Measurements from ENCODE around the gene RTF2. TPM values are rescaled to one million over a fixed set of nuclear protein-coding genes. Genes with fewer than 3 reads are reported as not detected.

Gene RTF2
- total RNA-seq, 1 donor from 2014 or later, result 66.3 TPM

DNA sequence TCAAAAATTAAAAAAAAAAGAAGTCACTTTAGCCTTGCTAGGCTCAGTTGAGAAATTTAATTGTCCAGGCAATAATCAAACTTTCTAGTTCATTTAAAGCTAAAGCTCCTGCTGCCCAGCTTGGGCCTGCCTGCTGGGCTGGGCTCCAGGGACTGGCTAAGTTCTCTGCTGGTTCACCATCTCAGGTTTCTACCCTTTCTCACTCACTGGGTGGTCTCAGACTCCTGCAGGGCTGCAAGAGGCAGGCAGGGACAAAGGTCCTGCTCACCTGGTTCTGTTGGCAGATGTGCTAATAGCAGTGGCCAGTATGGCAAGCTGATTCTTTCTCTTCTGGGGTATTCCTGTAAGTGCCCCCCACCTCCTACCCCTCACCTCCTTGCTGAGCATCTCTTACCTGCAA lies 21.2 kb upstream of the RTF2 start:
- TF ChIP-seq, protein P1, sequence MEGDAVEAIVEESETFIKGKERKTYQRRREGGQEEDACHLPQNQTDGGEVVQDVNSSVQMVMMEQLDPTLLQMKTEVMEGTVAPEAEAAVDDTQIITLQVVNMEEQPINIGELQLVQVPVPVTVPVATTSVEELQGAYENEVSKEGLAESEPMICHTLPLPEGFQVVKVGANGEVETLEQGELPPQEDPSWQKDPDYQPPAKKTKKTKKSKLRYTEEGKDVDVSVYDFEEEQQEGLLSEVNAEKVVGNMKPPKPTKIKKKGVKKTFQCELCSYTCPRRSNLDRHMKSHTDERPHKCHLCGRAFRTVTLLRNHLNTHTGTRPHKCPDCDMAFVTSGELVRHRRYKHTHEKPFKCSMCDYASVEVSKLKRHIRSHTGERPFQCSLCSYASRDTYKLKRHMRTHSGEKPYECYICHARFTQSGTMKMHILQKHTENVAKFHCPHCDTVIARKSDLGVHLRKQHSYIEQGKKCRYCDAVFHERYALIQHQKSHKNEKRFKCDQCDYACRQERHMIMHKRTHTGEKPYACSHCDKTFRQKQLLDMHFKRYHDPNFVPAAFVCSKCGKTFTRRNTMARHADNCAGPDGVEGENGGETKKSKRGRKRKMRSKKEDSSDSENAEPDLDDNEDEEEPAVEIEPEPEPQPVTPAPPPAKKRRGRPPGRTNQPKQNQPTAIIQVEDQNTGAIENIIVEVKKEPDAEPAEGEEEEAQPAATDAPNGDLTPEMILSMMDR (IDR thresholded peaks at IDR 0.05; ENCODE audit: partially characterized antibody, unreplicated experiment), result no peak
- no peak for DNase-seq
- H3K36me3 Mint-ChIP-seq (ENCODE audit: unreplicated experiment), result no peaks in the 10 kb centered on the region
- H3K27me3 Mint-ChIP-seq (ENCODE audit: unreplicated experiment), result no peaks in the 10 kb centered on the region
- H3K4me1 Mint-ChIP-seq (ENCODE audit: low read depth, unreplicated experiment), result no peaks in the 10 kb centered on the region
- H3K9me3 Mint-ChIP-seq (ENCODE audit: unreplicated experiment), result peaks cover 3% of the 10 kb centered on the region
- no peak overlapping the region for H3K27ac Mint-ChIP-seq (ENCODE audit: unreplicated experiment)
- no peak overlapping the region for H3K4me3 Mint-ChIP-seq (ENCODE audit: unreplicated experiment)

DNA sequence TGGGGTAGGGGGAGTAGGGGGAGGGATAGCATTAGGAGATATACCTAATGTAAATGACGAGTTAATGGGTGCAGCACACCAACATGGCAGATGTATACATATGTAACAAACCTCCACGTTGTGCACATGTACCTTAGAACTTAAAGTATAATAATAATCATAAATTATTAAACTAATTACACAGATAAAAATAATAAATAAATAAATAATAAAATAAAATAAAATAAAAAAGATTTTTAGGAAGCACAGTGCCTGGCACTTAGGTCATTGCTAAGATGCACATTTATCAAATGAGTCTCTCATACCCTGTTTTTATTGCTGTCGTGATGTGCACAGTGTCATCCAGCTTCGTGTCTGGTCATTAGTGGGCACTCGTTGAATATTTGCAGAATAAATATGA lies 19.0 kb upstream of the RTF2 start:
- Mint-ChIP-seq H3K4me3 (ENCODE audit: unreplicated experiment) (no peak overlapping the region), H3K27ac (ENCODE audit: unreplicated experiment) (no peak overlapping the region)

DNA sequence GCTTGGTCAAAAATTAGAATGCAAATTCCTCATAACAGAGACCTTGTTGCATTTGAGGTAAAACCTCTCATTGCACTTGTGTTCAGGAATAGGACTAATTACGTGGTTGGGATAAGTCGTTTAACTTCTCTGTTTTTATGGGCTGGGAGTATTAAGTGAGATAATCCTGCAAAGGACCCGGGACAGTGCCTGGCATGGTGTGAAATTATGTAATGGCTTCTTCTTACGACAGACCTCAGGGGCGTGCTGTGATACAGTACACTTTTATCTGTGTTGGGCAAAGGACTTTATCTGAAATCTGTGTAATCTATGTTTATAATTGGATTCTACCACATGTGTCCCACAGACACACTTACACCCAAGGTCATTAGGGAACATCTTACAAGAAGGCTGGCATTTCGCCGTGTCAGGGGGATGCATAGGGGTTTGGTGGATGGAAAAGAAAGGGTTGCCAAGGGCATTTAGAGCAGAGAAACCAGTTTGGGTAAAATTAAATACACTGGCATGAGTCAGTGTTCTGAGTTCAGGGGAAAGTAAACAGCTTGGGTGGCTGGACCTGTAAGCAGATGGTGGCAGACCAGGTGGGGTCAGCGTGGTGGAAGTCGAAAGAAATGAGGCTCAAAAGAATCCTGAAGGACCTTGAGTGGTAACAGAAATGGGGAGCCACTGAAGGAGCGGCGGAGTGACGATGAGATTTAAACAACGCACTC lies 17.2 kb upstream of the RTF2 start:
- peaks cover 3% of the 10 kb centered on the region for H3K9me3 Mint-ChIP-seq (ENCODE audit: unreplicated experiment)
- TF ChIP-seq, protein P1 (IDR thresholded peaks at IDR 0.05; ENCODE audit: partially characterized antibody, unreplicated experiment), result no peak
- no peaks in the 10 kb centered on the region for H3K27me3 Mint-ChIP-seq (ENCODE audit: unreplicated experiment)
- H3K4me1 Mint-ChIP-seq (ENCODE audit: low read depth, unreplicated experiment), result no peaks in the 10 kb centered on the region
- H3K27ac Mint-ChIP-seq (ENCODE audit: unreplicated experiment), result no peak overlapping the region
- H3K4me3 Mint-ChIP-seq (ENCODE audit: unreplicated experiment), result no peak overlapping the region
- no peaks in the 10 kb centered on the region for H3K36me3 Mint-ChIP-seq (ENCODE audit: unreplicated experiment)
- no peak for DNase-seq

More for the DNA sequence above, 19.0 kb upstream of the RTF2 start:
- TF ChIP-seq, protein P1 (IDR thresholded peaks at IDR 0.05; ENCODE audit: partially characterized antibody, unreplicated experiment), result no peak
- no peak for DNase-seq
- H3K36me3 Mint-ChIP-seq (ENCODE audit: unreplicated experiment), result no peaks in the 10 kb centered on the region
- H3K9me3 Mint-ChIP-seq (ENCODE audit: unreplicated experiment), result peaks cover 3% of the 10 kb centered on the region
- no peaks in the 10 kb centered on the region for H3K4me1 Mint-ChIP-seq (ENCODE audit: low read depth, unreplicated experiment)
- no peaks in the 10 kb centered on the region for H3K27me3 Mint-ChIP-seq (ENCODE audit: unreplicated experiment)

DNA sequence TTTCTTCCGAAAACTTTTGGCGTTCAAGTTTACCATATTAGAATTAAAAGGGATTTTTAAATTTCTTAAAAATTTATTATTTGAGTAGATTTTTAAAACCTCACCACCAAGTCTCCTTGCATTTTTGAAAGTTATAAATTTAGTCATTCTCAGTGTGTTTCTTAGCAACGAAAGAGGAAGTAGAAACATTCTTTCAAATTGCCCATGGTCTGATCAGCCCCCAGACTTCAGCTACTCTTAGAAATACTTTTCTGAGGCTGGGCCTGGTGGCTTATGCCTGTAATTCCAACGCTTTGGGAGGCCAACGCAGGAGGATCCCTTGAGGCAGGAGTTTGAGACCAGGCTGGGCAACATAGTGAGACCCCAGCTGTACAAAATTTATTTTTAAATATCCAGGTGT lies 15.1 kb upstream of the RTF2 start:
- no peak for DNase-seq
- no peaks in the 10 kb centered on the region for H3K27me3 Mint-ChIP-seq (ENCODE audit: unreplicated experiment)
- no peak overlapping the region for H3K4me3 Mint-ChIP-seq (ENCODE audit: unreplicated experiment)
- peaks cover 3% of the 10 kb centered on the region for H3K9me3 Mint-ChIP-seq (ENCODE audit: unreplicated experiment)
- TF ChIP-seq, protein P1 (IDR thresholded peaks at IDR 0.05; ENCODE audit: partially characterized antibody, unreplicated experiment), result no peak
- H3K36me3 Mint-ChIP-seq (ENCODE audit: unreplicated experiment), result no peaks in the 10 kb centered on the region
- no peaks in the 10 kb centered on the region for H3K4me1 Mint-ChIP-seq (ENCODE audit: low read depth, unreplicated experiment)
- H3K27ac Mint-ChIP-seq (ENCODE audit: unreplicated experiment), result no peak overlapping the region

DNA sequence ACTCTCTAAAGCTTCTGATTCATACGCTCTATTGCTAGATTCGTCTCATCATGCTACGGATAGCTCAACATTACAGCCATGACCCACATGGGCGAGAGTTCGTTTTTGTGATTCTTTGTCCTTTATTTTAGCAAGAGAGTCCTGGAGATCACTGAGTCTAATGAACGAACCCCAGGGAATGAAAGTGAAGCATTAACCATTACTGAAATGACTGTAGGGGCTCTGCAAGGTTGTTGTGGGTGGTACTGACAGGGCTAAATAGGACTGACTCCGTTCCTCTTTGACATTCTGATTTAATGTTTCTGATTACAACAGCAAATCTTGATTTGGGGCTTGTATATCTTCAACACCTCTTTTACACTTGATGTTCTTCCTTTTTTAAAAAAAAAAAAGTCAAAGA lies 13.7 kb upstream of the RTF2 start:
- no peak overlapping the region for H3K27ac Mint-ChIP-seq (ENCODE audit: unreplicated experiment)
- no peaks in the 10 kb centered on the region for H3K36me3 Mint-ChIP-seq (ENCODE audit: unreplicated experiment)
- H3K27me3 Mint-ChIP-seq (ENCODE audit: unreplicated experiment), result no peaks in the 10 kb centered on the region
- H3K9me3 Mint-ChIP-seq (ENCODE audit: unreplicated experiment), result peaks cover 3% of the 10 kb centered on the region
- H3K4me1 Mint-ChIP-seq (ENCODE audit: low read depth, unreplicated experiment), result no peaks in the 10 kb centered on the region
- TF ChIP-seq, protein P1 (IDR thresholded peaks at IDR 0.05; ENCODE audit: partially characterized antibody, unreplicated experiment), result no peak
- no peak for DNase-seq
- H3K4me3 Mint-ChIP-seq (ENCODE audit: unreplicated experiment), result no peak overlapping the region

Measured in glutamatergic neuron (in vitro differentiated cells).